Measurements from ENCODE around the gene ESRRA.

Gene ESRRA

GRCh38 chr11:64338716-64339115 is 33.4 kb downstream of the ESRRA start:
- ChIA-PET CTCF (interaction anchor here (0.6 to 1.2 kb wide), 3 partner anchors 16 to 154 kb away, joined by 3 to 5 read pairs (median 3); no protein-coding TSS in a partner anchor), POLR2A (ENCODE audit: low non-redundant PET) (no interaction called here)
- no peak for DNase-seq (ENCODE audit: low spot score)
- TF ChIP-seq CTCF (conservative IDR thresholded peaks at IDR 0.05; ENCODE audit: low read depth), result no peak
- H3K27ac ChIP-seq, result peak overlapping the region; percentile 92

GRCh38 chr11:64339286-64339685 is 34.0 kb downstream of the ESRRA start:
- POLR2A ChIA-PET (ENCODE audit: low non-redundant PET), result no interaction called here
- peak overlapping the region; percentile 92 for H3K27ac ChIP-seq
- no peak for DNase-seq (ENCODE audit: low spot score)
- CTCF ChIA-PET, result interaction anchor here (0.6 kb wide), 2 partner anchors 37 to 94 kb away, joined by 3 read pairs; no protein-coding TSS in a partner anchor
- TF ChIP-seq CTCF (conservative IDR thresholded peaks at IDR 0.05; ENCODE audit: low read depth), result no peak

- no peak for TF ChIP-seq CTCF (conservative IDR thresholded peaks at IDR 0.05; ENCODE audit: low read depth)
- no peak for DNase-seq (ENCODE audit: low spot score)
- POLR2A ChIA-PET (ENCODE audit: low non-redundant PET), result no interaction called here
- H3K27ac ChIP-seq, result peak within 1 kb of the TSS; percentile 92
- CTCF ChIA-PET, result interaction anchor here (0.6 to 3.0 kb wide), 2 partner anchors 14 to 37 kb away, joined by 3 to 30 read pairs; no protein-coding TSS in a partner anchor
Observed at GRCh38 chr11:64339754-64340408, 34.6 kb downstream of the ESRRA start, which contains the start of gene CCDC88B. Gene CCDC88B (plus strand): TSS chr11:64340204. CDS start chr11:64340267, 63 bp downstream.

GRCh38 chr11:64340671-64341335 is 35.5 kb downstream of the ESRRA start:
- peak overlapping the region; percentile 92 for H3K27ac ChIP-seq
- ChIA-PET POLR2A (ENCODE audit: low non-redundant PET) (interaction anchor here (0.8 kb wide), 1 partner anchor 201 kb away, joined by 4 read pairs; no protein-coding TSS in a partner anchor), CTCF (interaction anchor here (0.6 to 3.0 kb wide), 3 partner anchors 9 to 207 kb away, joined by 3 to 30 read pairs (median 11); no protein-coding TSS in a partner anchor)
- DNase-seq (ENCODE audit: low spot score), result no peak
- no peak for TF ChIP-seq CTCF (conservative IDR thresholded peaks at IDR 0.05; ENCODE audit: low read depth)

- CTCF ChIA-PET, result interaction anchor here (0.5 to 3.0 kb wide), 5 partner anchors 9 to 206 kb away, joined by 3 to 30 read pairs (median 10); partner anchors contain the start of genes PRDX5 and TRMT112
- peak overlapping the region; percentile 92 for H3K27ac ChIP-seq
- DNase-seq (ENCODE audit: low spot score), result no peak
- TF ChIP-seq CTCF (conservative IDR thresholded peaks at IDR 0.05; ENCODE audit: low read depth), result no peak
- POLR2A ChIA-PET (ENCODE audit: low non-redundant PET), result interaction anchor here (0.8 kb wide), 1 partner anchor 202 kb away, joined by 4 read pairs; no protein-coding TSS in a partner anchor
Observed at GRCh38 chr11:64341429-64341828, 36.1 kb downstream of the ESRRA start.
